Measurements from ENCODE around the gene PVALEF.

PVALEF gene

DNA sequence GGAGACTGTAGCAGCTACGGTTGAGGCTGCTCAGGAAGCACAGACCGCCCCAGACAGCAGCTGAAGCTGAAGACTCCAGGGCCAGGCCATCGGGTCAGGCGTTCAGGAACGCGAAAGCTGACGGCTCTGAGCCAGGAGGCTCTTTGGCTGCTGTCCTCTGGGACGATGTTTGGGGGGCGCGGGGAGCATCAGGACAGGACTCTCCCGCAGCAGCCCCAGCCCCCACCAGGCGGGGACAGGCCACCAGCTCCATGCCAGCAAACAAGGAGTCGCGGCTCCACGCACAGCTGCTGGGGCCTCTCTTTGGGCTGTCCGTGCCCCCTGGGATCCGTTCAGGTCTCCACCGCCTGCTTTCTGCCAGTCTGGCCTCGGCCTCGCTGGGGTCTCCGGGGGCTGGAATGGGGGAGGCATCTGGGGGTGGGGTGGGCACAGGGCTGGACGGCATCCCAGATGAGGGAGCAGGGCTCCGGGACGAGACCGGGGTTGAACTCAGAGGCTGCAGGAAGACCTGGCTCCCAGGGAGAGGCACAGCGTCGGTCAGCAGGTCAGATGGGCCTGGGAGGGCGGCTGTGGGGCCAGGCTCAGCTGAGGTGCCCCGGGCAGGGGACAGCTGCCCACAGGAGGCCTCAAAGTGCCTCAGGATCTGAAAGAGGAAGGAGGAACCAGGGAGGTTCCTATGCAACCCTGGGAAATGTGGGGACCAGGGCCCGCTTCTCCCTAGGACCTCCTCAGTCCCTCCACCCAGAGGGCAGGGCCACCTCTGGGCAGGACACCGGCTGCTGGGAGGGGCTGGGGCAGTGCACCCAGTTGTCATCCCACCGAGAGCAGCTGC is 63.7 kb downstream of the PVALEF start:
- no peak for DNase-seq (ENCODE audit: low spot score)
- TF ChIP-seq, protein P1, sequence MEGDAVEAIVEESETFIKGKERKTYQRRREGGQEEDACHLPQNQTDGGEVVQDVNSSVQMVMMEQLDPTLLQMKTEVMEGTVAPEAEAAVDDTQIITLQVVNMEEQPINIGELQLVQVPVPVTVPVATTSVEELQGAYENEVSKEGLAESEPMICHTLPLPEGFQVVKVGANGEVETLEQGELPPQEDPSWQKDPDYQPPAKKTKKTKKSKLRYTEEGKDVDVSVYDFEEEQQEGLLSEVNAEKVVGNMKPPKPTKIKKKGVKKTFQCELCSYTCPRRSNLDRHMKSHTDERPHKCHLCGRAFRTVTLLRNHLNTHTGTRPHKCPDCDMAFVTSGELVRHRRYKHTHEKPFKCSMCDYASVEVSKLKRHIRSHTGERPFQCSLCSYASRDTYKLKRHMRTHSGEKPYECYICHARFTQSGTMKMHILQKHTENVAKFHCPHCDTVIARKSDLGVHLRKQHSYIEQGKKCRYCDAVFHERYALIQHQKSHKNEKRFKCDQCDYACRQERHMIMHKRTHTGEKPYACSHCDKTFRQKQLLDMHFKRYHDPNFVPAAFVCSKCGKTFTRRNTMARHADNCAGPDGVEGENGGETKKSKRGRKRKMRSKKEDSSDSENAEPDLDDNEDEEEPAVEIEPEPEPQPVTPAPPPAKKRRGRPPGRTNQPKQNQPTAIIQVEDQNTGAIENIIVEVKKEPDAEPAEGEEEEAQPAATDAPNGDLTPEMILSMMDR (IDR thresholded peaks at IDR 0.05; ENCODE audit: extremely low read depth, missing control alignments), result no peak

DNA sequence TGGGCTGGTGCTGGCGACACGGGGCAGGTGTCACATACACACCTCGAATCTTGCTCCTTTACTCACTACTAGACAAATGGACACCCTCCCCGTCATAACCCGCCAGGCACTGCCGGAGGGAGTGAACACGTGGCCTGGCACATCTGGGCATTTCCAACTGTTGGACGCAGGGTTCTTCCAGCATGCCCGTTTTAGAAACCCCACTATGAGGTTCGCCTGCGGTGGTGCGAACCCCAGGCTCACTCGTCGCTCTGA is 64.3 kb downstream of the PVALEF start:
- TF ChIP-seq, protein P1 (IDR thresholded peaks at IDR 0.05; ENCODE audit: extremely low read depth, missing control alignments), result no peak
- DNase-seq (ENCODE audit: low spot score), result no peak

DNA sequence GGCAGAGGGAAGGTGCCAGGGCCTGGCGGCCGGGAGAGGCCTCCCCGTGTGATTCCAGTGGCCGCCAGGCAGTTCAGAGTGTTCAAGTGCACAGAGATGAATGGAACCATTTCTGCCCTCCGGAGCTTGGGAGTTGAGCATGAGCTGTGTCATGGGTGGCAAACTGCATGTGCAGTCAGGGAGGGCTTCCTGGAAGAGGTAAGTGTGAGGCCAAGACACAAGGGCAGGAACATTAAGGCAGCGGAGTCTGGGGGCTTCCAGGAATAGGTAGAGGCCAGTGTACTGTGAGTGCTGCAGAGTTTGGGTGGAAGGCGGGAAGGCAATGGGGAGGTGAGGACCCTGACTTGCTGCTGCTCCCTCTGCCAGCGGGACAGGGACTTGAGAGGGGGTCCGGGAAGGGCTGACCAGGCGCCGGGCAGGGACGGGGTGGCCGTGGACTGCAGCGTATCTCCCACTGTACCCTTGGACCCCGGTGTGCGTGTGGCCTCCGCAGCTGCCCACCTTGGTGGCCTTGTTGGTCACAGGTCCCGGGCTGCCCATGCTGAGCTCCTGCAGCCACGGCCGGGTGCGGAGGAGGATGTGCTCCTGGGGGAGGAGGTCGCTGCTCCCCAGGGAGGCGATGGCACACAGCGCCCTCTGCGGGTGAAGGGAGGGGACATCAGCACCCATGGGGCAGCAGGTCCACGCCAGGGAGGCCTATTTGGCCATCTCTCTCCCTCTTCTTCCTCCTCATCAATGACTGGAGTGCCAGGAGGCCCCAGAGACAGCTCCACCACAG is 64.9 kb downstream of the PVALEF start:
- DNase-seq (ENCODE audit: low spot score), result no peak
- TF ChIP-seq, protein P1 (IDR thresholded peaks at IDR 0.05; ENCODE audit: extremely low read depth, missing control alignments), result peak; percentile 4

- no peak for DNase-seq (ENCODE audit: low spot score)
- TF ChIP-seq, protein P1 (IDR thresholded peaks at IDR 0.05; ENCODE audit: extremely low read depth, missing control alignments), result no peak
Measured at GRCh38 chr17:81231121-81231645, 65.9 kb downstream of the PVALEF start.

GRCh38 chr17:81231766-81232581 is 66.7 kb downstream of the PVALEF start:
- no peak for DNase-seq (ENCODE audit: low spot score)
- TF ChIP-seq, protein P1 (IDR thresholded peaks at IDR 0.05; ENCODE audit: extremely low read depth, missing control alignments), result no peak
